ENCODE results near the gene CELF6. TPM values are rescaled to one million over a fixed set of nuclear protein-coding genes. Genes with fewer than 3 reads are reported as not detected.
A peak's percentile ranks its signal among the peaks of the same experiment; 100 is the strongest.
"Not testable (repeated sequence)": the region's sequence is repeated elsewhere in the genome, so short reads cannot be mapped to it uniquely, and the experiment has no call there.

CELF6 gene
- total RNA-seq, 1 experiment from 2014 or later: 0.40 TPM

GRCh38 chr15:72318408-72318942 is 1.5 kb downstream of the CELF6 start:
- no peak for DNase-seq (ENCODE audit: low read depth)

- DNase-seq (ENCODE audit: low read depth): peak; percentile 9
Observed at GRCh38 chr15:72315706-72316370, 4.1 kb downstream of the CELF6 start.

GRCh38 chr15:72313881-72314280 is 6.1 kb downstream of the CELF6 start:
- no peak for DNase-seq (ENCODE audit: low read depth)

- DNase-seq (ENCODE audit: low read depth): no peak
Observed at GRCh38 chr15:72313448-72313840, 6.5 kb downstream of the CELF6 start.

GRCh38 chr15:72312605-72313447 is 7.1 kb downstream of the CELF6 start:
- peak; percentile 73 for DNase-seq (ENCODE audit: low read depth)

- no peak for DNase-seq (ENCODE audit: low read depth)
Observed at GRCh38 chr15:72307026-72307425, 12.9 kb downstream of the CELF6 start.

- DNase-seq (ENCODE audit: low read depth): peak; percentile 13
Observed at GRCh38 chr15:72306211-72306785, 13.7 kb downstream of the CELF6 start.

- no peak for DNase-seq (ENCODE audit: low read depth)
Observed at GRCh38 chr15:72304596-72304995, 15.4 kb downstream of the CELF6 start.

GRCh38 chr15:72302955-72303354 is 17.0 kb downstream of the CELF6 start:
- no peak for DNase-seq (ENCODE audit: low read depth)

- DNase-seq (ENCODE audit: low read depth): no peak
Observed at GRCh38 chr15:72289597-72290325, 30.2 kb downstream of the CELF6 start.

GRCh38 chr15:72288796-72289596 is 31.0 kb downstream of the CELF6 start:
- no peak for DNase-seq (ENCODE audit: low read depth)

- peak; percentile 52 for DNase-seq (ENCODE audit: low read depth)
Observed at GRCh38 chr15:72285927-72286516, 33.9 kb downstream of the CELF6 start.

GRCh38 chr15:72285402-72285801 is 34.6 kb downstream of the CELF6 start:
- no peak for DNase-seq (ENCODE audit: low read depth)

GRCh38 chr15:72284781-72285180 is 35.2 kb downstream of the CELF6 start:
- DNase-seq (ENCODE audit: low read depth): no peak

GRCh38 chr15:72281713-72282112 is 38.2 kb downstream of the CELF6 start:
- DNase-seq (ENCODE audit: low read depth): no peak

GRCh38 chr15:72280751-72281150 is 39.2 kb downstream of the CELF6 start:
- no peak for DNase-seq (ENCODE audit: low read depth)

GRCh38 chr15:72278737-72279136 is 41.2 kb downstream of the CELF6 start:
- DNase-seq (ENCODE audit: low read depth): no peak

GRCh38 chr15:72276326-72276700 is 43.6 kb downstream of the CELF6 start:
- DNase-seq (ENCODE audit: low read depth): no peak

- not testable (repeated sequence) for DNase-seq (ENCODE audit: low read depth)
Observed at GRCh38 chr15:72275635-72276325, 44.2 kb downstream of the CELF6 start.

GRCh38 chr15:72272997-72273352 is 47.0 kb downstream of the CELF6 start:
- no peak for DNase-seq (ENCODE audit: low read depth)

All from Daoy (cell line).